GM18861 (cell line): Measurements from ENCODE around the gene PIP5K1B.

Source experiments
- ATAC-seq: cut with Tn5 transposase; IDR thresholded peaks from one replicate; pipeline ENCODE4 v1.9.1; 2021; ENCODE audit not compliant: unreplicated experiment

Gene PIP5K1B

DNA sequence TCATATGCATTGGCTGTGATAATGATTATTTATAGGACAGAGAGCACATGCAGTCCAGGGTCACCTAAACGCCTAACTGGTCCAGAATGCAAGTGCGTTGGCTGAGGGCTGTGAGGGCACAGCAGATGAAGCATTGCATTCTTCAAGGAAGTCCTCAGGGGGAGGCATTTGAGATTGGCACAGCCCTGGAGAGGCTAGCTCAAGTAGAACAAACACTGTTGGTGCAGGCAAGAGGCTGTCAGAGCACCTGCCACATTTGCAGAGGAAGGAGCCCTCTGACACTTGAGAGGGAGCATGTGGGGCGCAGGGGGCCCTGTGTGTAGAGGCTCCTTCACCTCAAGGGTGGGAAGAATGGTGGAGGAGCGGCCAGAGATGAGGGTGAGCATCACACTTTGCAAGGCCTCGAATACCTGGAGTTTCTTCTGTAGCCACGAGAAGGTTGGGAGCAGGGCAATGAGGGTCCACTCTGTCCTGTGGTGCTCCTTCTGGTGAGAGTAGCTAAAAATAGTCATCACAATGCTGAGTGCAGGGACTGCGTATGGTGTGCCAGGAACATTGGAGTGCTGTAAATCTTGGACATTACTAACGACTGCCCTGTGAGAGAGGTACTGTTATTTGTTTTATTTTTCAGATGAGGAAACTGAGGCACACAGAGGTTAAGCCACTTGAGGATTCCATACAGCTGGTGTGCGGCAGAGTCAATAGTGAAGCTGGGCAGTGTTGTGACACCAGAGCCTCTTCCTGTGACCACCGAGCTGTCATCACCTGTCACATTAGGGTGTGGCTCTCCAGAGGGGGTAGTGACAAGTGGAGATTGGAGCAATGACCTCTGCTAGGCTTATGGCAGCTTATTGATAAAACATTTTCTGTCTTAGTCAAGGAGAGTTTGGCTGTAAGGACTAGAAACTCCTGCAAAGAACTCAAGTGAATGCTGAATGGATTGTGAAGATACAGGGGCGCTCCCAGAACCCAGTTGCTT lies 100.2 kb downstream of the PIP5K1B start:
- ATAC-seq = no peak

GRCh38 chr9:68805890-68806517 lies 101.0 kb downstream of the PIP5K1B start:
- ATAC-seq = no peak

DNA sequence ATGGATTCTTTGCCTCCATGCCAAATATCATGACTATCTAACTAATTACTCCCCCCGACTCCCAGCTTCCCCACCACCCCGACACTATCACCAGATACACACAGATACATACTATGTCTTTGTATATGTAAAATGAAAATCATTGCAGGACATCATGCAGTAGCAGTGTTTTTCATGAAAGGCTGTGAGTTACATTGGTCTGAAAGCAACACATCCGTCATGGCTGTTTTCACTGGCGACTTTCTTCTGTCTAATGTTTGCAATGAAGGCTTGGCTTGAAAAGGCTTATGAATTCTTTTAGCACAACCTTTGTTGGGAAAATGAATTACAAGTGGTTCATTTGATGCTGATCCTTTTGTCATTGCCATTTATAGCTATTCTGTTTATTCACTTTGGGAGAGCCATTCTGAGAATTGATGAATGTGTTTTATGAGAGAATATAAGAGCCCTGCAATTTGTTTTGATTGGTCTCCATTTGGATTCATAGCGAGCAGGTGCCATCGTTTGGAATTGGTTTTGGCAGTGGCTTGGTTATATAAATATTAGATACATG lies 103.4 kb downstream of the PIP5K1B start:
- ATAC-seq = no peak

DNA sequence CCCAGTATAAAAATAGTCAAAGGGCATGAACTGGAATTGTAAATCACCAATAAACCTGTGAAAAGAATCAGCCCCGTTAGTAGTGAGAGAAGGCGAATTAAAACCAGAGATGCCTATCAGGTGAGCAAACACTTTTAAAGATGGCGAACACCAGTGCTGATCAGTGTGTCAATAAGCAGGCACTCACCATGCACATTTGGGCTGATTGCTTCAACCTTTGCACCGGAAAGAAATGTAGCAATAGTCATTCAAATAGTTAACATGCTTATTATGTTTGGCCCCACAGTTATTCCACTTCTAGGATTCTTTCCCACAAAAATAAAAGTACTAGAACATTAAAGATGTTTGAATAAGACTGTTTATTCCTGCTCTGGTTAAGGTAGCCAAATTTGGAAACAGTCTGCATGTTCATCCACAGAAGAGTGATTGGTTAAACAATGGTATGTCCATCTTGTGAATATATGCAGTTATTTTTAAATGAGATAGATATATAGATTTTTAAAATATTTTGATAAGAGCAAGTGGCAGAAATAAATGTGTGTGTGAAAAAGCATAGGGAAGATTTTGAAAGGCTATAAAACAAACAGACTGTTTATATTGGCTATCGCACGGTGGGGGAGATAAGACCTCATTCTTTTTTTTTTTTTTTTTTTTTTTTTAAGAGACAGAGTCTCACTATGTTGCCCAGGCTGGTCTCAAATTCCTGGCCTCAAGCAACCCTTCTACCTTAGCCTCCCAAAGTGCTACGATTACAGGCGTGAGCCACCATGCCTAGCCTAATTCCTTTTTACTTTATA lies 112.2 kb downstream of the PIP5K1B start:
- ATAC-seq = no peak

DNA sequence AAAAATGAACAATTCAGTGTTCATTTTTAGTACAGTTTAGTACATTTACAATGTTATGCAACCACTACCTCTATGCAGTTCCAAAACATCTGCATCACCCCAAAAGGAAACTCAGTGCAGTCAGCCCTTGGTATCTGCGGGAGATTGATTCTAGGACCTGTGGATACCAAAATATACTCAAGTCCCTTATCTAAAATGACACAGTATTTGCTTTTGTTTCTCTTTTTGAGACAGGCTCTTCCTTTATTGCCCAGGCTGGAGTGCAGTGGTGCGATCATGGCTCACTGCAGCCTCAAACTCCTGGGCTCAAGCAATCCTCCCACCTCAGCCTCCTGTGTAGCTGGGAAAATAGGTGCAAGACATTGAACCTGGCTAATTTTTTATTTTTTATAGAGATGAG lies 114.0 kb downstream of the PIP5K1B start:
- no peak for ATAC-seq

- no peak for ATAC-seq
Measured at GRCh38 chr9:68821911-68822310, 116.9 kb downstream of the PIP5K1B start.

- no peak for ATAC-seq
Measured at GRCh38 chr9:68822596-68823165, 117.6 kb downstream of the PIP5K1B start.

GRCh38 chr9:68825762-68826472 lies 120.9 kb downstream of the PIP5K1B start:
- ATAC-seq = no peak

- no peak for ATAC-seq
Measured at GRCh38 chr9:68827837-68828744, 123.1 kb downstream of the PIP5K1B start.

- no peak for ATAC-seq
Measured at GRCh38 chr9:68832101-68832500, 127.1 kb downstream of the PIP5K1B start.

- ATAC-seq = no peak
Measured at GRCh38 chr9:68832861-68833518, 128.0 kb downstream of the PIP5K1B start.

- ATAC-seq = no peak
Measured at GRCh38 chr9:68834931-68835520, 130.0 kb downstream of the PIP5K1B start.

- ATAC-seq = no peak
Measured at GRCh38 chr9:68836788-68837187, 131.7 kb downstream of the PIP5K1B start.

DNA sequence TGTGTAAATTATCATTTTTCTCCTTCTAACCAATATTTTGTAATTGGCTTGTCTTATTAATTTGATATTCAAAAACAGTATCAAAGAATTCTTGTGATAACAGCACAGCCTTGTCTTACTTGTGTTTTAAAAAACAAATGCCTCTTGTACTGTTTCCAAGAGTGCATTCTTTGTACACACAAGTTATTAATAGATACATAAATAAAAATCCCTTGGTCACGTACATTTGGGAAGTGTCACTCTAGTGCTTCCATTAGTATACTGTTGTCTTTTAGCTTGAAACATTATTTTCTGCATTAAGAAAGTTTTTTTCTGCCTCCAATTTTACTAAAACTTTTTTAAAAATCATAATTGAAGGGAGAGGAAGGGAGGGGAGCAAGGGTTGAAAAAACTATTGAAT lies 133.2 kb downstream of the PIP5K1B start:
- ATAC-seq = no peak

GRCh38 chr9:68841276-68842052 lies 136.4 kb downstream of the PIP5K1B start:
- ATAC-seq = no peak

- no peak for ATAC-seq
Measured at GRCh38 chr9:68842568-68842967, 137.5 kb downstream of the PIP5K1B start.

DNA sequence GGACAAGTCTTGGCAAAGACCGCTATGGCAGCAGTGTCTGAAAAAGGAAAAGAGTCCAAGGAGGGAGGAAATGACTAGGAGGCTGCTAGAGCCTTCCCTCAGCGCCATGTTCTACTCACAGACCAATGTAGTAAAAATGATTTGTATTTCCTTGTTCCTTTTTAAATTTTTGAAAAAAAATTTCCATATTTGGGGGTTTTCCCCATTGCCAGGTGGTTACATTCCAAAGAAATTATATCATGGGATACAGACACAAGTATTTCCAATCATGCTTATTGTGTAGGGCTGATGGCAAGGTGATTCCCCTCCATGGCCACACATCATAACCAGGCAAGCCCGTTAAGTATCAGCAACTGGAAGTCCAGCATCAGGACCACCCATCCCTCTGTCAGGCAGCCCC lies 138.2 kb downstream of the PIP5K1B start:
- no peak for ATAC-seq
